Thyroid gland (tissue), 4 donors: Measurements from ENCODE around the gene EPHA8.

Experiments used
- CTCF ChIP-seq, 6 experiments: fragments of 200-600 bp in 3 of 6; fragments of 450-650 bp in 3 of 6; sonication (generic) in 3 of 6; IDR thresholded peaks; one replicate each; pipeline ENCODE4 v1.5.1; 2016 to 2019; ENCODE audit warnings: antibody characterized with exemption in 6 of 6, mild to moderate bottlenecking in 2 of 6, inconsistent platforms in 1 of 6, moderate library complexity in 1 of 6
- POLR2A ChIP-seq, 2 donors: fragments of 450-650 bp; IDR thresholded peaks; one replicate each; pipeline ENCODE4 v1.6.1; 2017; ENCODE audit warnings: antibody characterized with exemption in 2 of 2, mild to moderate bottlenecking in 2 of 2, moderate library complexity in 1 of 2

GRCh38 chr1:22588899-22589422 lies 25.7 kb downstream of the EPHA8 start:
- TF ChIP-seq CTCF (IDR thresholded peaks at IDR 0.05) (no peak), POLR2A (IDR thresholded peaks at IDR 0.05) (no peak)
